Esophagus squamous epithelium (tissue), 5 donors: ENCODE data around the gene SLC44A4. TPM values are rescaled to one million over a fixed set of nuclear protein-coding genes. Genes with fewer than 3 reads are reported as not detected.

Experiments used
- DNase-seq: peaks from one replicate; lab custom pipeline; 2025; lab: John Stamatoyannopoulos, UW
- H3K27ac ChIP-seq, 4 donors: fragments of 200-600 bp; sonication (generic); one replicate each; pipeline ENCODE4 v1.5.1; 2016 to 2019; ENCODE audit warnings: mild to moderate bottlenecking in 1 of 4
- H3K27me3 ChIP-seq, 4 donors: fragments of 200-600 bp; sonication (generic); 1 replicate in 3 of 4; 2 replicates in 1 of 4; pipeline versions ENCODE4 v1.5.1 to v1.6.0; 2017 to 2021; ENCODE audit warnings: antibody characterized with exemption in 1 of 4
- H3K36me3 ChIP-seq, 3 donors: fragments of 200-600 bp; sonication (generic); one replicate each; pipeline ENCODE4 v1.5.1; 2016 to 2019
- H3K4me1 ChIP-seq, 3 donors: fragments of 200-600 bp; sonication (generic); one replicate each; pipeline ENCODE4 v1.5.1; 2017 to 2019
- H3K4me3 ChIP-seq, 4 donors: fragments of 200-600 bp; sonication (generic); 1 replicate in 3 of 4; 2 replicates in 1 of 4; pipeline ENCODE4 v1.5.1; 2016 to 2019; ENCODE audit warnings: mild to moderate bottlenecking in 2 of 4, moderate library complexity in 1 of 4
- H3K9me3 ChIP-seq, 3 donors: fragments of 200-600 bp; sonication (generic); one replicate each; pipeline ENCODE4 v1.5.1; 2016 to 2019
- POLR2A ChIP-seq, 4 donors: fragments of 450-650 bp; IDR thresholded peaks; one replicate each; pipeline ENCODE4 v1.6.1; 2017; ENCODE audit warnings: antibody characterized with exemption in 4 of 4, mild to moderate bottlenecking in 4 of 4, moderate library complexity in 3 of 4
- WGBS, 2 donors: methylation state at CpG; one replicate each; pipeline ENCODE4 v1.1.5; 2018; 5-methylcytosine and 5-hydroxymethylcytosine counted together
- intact Hi-C: fragments of 100-400 bp; cut with DNase I; formaldehyde crosslinking; loops from one replicate; pipeline ENCODE4 v1.15.0; 2022
- total RNA-seq, 4 donors: library from RNA; depleted of rRNA; stranded (reverse); fragments of >200 nt; gene quantifications; one replicate each; pipeline ENCODE4 v1.1.0, GENCODE V29; 2016
- TF ChIP-seq, protein P1 (sequence below), 6 experiments: fragments of 450-650 bp in 4 of 6; fragments of 200-600 bp in 2 of 6; sonication (generic) in 2 of 6; IDR thresholded peaks; one replicate each; pipeline ENCODE4 v1.5.1; 2016 to 2019; ENCODE audit warnings: antibody characterized with exemption in 6 of 6, mild to moderate bottlenecking in 4 of 6, moderate library complexity in 4 of 6
- donor health status: DM: yes; HTN: yes; CAD: no.

The SLC44A4 gene
- total RNA-seq, 4 donors from 2014 or later = 0.38 to 3.6 (median 1.3) TPM; not detected in 1

DNA sequence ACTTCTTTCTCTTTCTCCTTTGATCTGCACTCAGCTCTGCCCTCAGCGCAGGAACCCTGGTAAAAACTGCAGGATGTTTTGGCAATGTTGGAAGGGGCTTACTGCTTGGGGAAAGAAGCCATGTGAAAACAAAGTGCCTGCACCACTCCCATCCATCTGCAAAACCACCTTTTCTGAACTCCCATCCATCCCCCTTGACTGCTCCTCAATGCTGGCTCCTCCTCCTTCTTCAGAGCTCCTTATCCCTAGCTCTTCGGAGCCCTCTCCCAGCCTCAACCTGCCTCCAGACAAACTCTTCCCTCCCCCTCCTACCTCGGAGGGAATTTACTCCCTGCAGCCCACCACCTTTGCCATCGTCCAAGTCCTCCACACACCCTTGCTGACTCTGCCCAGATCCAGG, 27.3 kb upstream of the SLC44A4 start:
- no peak for DNase-seq
- intact Hi-C loops = no loop called here
- H3K27me3 ChIP-seq = no peaks in the 10 kb centered on the region

GRCh38 chr6:31905041-31905440, 26.2 kb upstream of the SLC44A4 start:
- Histone ChIP-seq H3K4me1 (peaks cover 16 to 44% (median 21%) of the 10 kb centered on the region in 3 donors), H3K4me3 (no peak overlapping the region), H3K36me3 (no peaks in the 10 kb centered on the region), H3K27me3 (no peaks in the 10 kb centered on the region), H3K27ac (no peak overlapping the region), H3K9me3 (no peaks in the 10 kb centered on the region)
- intact Hi-C loops = no loop called here
- WGBS, 2 donors = 100% methylated on average over 1 of the region's 1 CpG; no CpG with 5 or more reads in 1 of the 2 donors
- DNase-seq = no peak
- TF ChIP-seq, protein P1, sequence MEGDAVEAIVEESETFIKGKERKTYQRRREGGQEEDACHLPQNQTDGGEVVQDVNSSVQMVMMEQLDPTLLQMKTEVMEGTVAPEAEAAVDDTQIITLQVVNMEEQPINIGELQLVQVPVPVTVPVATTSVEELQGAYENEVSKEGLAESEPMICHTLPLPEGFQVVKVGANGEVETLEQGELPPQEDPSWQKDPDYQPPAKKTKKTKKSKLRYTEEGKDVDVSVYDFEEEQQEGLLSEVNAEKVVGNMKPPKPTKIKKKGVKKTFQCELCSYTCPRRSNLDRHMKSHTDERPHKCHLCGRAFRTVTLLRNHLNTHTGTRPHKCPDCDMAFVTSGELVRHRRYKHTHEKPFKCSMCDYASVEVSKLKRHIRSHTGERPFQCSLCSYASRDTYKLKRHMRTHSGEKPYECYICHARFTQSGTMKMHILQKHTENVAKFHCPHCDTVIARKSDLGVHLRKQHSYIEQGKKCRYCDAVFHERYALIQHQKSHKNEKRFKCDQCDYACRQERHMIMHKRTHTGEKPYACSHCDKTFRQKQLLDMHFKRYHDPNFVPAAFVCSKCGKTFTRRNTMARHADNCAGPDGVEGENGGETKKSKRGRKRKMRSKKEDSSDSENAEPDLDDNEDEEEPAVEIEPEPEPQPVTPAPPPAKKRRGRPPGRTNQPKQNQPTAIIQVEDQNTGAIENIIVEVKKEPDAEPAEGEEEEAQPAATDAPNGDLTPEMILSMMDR (IDR thresholded peaks at IDR 0.05) = no peak
- TF ChIP-seq POLR2A (IDR thresholded peaks at IDR 0.05) = no peak

More for the DNA sequence above, 27.3 kb upstream of the SLC44A4 start:
- 44 to 55% methylated on average over 4 of the region's 4 CpGs for WGBS, 2 donors
- Histone ChIP-seq H3K36me3 (no peaks in the 10 kb centered on the region), H3K4me3 (no peak overlapping the region), H3K4me1 (peaks cover 12 to 44% (median 16%) of the 10 kb centered on the region in 3 donors), H3K9me3 (no peaks in the 10 kb centered on the region), H3K27ac (no peak overlapping the region)
- TF ChIP-seq, protein P1 (IDR thresholded peaks at IDR 0.05) = no peak
- TF ChIP-seq POLR2A (IDR thresholded peaks at IDR 0.05) = no peak

- intact Hi-C loops = loop anchor here (5.0 kb wide), 1 partner anchor 48 kb away; no protein-coding TSS in a partner anchor
Measured at GRCh38 chr6:31903957-31904356, 25.2 kb upstream of the SLC44A4 start.

DNA sequence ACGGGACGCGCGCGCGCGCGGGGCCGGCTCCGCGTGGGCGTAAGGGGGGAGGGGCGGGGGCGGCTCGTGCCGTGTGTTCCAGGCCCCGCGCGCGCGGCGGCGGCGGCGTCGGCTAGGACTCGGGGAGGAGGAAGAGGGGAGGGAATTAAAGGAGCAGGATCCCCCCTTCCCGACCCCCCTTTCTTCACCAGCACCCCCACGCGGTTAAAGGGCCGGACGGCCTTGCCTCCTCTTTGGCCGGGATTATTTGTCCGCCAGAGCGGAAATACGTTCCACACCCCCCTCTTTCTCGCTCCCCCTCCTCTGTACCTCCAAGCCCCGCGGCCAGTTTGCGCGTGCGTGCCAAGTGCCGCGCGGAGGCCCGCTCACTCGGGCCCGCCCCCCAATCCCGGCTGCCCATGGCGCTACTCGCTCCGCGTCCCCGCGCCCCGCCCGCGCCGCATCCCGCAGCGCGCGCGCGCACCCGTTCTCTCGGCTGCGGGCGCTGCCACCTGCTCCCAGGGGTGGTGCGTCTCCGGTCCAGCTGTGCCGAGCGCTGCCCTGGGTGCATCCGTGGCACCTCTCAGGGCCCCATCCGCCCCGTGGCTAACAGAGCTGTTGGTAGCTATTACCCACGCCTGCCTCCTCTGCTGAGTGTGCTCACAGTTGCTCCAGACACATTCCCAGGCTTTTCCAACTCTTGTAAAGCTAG, 23.3 kb upstream of the SLC44A4 start, which contains the start of gene ZBTB12:
TSS of gene ZBTB12 (minus strand) at position 134 of the 691 bp plus-strand sequence. CDS start 781 bp downstream, outside the sequence.
- H3K27ac ChIP-seq = peak within 1 kb of the TSS; percentile 77 to 92 (median 88)
- TF ChIP-seq POLR2A (IDR thresholded peaks at IDR 0.05) = peak in 2 of 4 donors; percentile 28 to 61
- TF ChIP-seq, protein P1 (IDR thresholded peaks at IDR 0.05) = peak in 1 of 6 experiments; percentile 16
- peaks cover 21 to 55% (median 21%) of the 10 kb centered on the region in 3 donors for H3K4me1 ChIP-seq
- intact Hi-C loops = loop anchor here (5.0 kb wide), 1 partner anchor 50 kb away; no protein-coding TSS in a partner anchor
- no peaks in the 10 kb centered on the region for H3K36me3 ChIP-seq
- H3K27me3 ChIP-seq = no peaks in the 10 kb centered on the region
- no peaks in the 10 kb centered on the region for H3K9me3 ChIP-seq
- peak within 1 kb of the TSS; percentile 51 to 82 (median 70) for H3K4me3 ChIP-seq
- no peak for DNase-seq
- WGBS, 2 donors = 0% methylated on average over 2 to 34 of the region's 77 CpGs

More at GRCh38 chr6:31903957-31904356, 25.2 kb upstream of the SLC44A4 start:
- no peak for DNase-seq
- H3K4me1 ChIP-seq = peaks cover 16 to 47% (median 21%) of the 10 kb centered on the region in 3 donors
- TF ChIP-seq, protein P1 (IDR thresholded peaks at IDR 0.05) = no peak
- no peak for TF ChIP-seq POLR2A (IDR thresholded peaks at IDR 0.05)
- 77 to 84% methylated on average over 3 of the region's 3 CpGs for WGBS, 2 donors
- no peak overlapping the region for H3K4me3 ChIP-seq
- no peaks in the 10 kb centered on the region for H3K27me3 ChIP-seq
- H3K27ac ChIP-seq = peak overlapping the region in 3 of 4 donors; percentile 47 to 92 (median 88)
- H3K36me3 ChIP-seq = no peaks in the 10 kb centered on the region
- no peaks in the 10 kb centered on the region for H3K9me3 ChIP-seq

DNA sequence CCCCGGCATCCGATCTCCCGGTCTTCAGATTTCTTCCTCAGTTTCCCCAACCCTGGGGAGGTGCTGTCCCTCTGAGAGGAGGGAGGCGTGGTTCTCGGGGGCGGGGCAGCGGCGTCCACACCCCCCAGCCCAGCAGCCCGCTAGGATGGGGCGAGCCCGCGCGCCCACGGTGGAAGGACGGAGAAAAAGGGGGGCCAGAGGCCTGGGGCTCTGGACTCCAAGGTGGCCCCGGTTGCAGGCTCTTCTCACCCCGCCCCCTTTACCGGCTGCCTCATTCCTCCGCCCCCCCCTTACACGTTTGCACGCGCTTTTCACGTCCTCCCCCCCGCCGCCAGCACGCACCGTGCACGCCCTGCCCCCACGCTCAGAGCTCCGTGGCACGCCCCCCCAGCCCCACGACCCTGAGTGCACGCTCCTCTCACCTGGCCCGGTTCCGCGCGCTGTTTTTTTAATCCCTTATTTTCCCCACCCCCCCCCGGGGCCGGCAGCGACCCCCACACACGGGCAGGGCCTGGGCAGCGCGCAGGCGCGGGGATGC, 22.7 kb upstream of the SLC44A4 start:
- WGBS, 2 donors = 0% methylated on average over 1 to 4 of the region's 45 CpGs
- Histone ChIP-seq H3K27ac (peak overlapping the region; percentile 77 to 92 (median 88)), H3K4me3 (peak overlapping the region; percentile 51 to 82 (median 70)), H3K9me3 (no peaks in the 10 kb centered on the region), H3K27me3 (no peaks in the 10 kb centered on the region), H3K4me1 (peaks cover 26 to 62% (median 27%) of the 10 kb centered on the region in 3 donors), H3K36me3 (no peaks in the 10 kb centered on the region)
- intact Hi-C loops = loop anchor here (5.0 kb wide), 1 partner anchor 51 kb away; no protein-coding TSS in a partner anchor
- no peak for DNase-seq
- no peak for TF ChIP-seq POLR2A (IDR thresholded peaks at IDR 0.05)
- TF ChIP-seq, protein P1 (IDR thresholded peaks at IDR 0.05) = no peak
